GM12878 (cell line): ENCODE results near the gene MEIS2. TPM values are rescaled to one million over a fixed set of nuclear protein-coding genes. Genes with fewer than 3 reads are reported as not detected.

ENCODE experiments used
- ATAC-seq: fragments of 200-7000 bp; cut with Tn5 transposase; 3 replicates; pipeline ENCODE4 v1.9.1; 2020; ENCODE audit warnings: mild to moderate bottlenecking, moderate library complexity
- BruUV-seq: library from RNA; stranded (reverse); fragments of 400-500 nt; replicated peaks from 2 replicates; lab custom pipeline; 2021; lab: Mats Ljungman, UMichigan
- CTCF ChIA-PET: fragments of 300-600 bp; sonication (Branson Sonifier 250); formaldehyde crosslinking; extraction: SDS; loops from one replicate; lab custom pipeline; 2021; ENCODE audit warnings: inconsistent platforms; lab: Yijun Ruan, JAX
- POLR2A ChIA-PET: fragments of 350-600 bp; formaldehyde crosslinking; extraction: SDS; loops from one replicate; lab custom pipeline; 2021; ENCODE audit warnings: inconsistent platforms; lab: Charles Lee
- RAD21 ChIA-PET: fragments of 300-600 bp; sonication (Branson Sonifier 250); formaldehyde crosslinking; loops from one replicate; lab custom pipeline; 2023; ENCODE audit warnings: antibody characterized with exemption; ENCODE audit not compliant: unreplicated experiment; lab: Charles Lee
- SMC1A ChIA-PET: fragments of 300-600 bp; sonication (Branson Sonifier 250); formaldehyde crosslinking; loops from one replicate; lab custom pipeline; 2023; ENCODE audit not compliant: unreplicated experiment, uncharacterized antibody; lab: Charles Lee
- DNase-seq: peaks from one replicate; pipeline ENCODE4 v3.0.0-alpha.2; 2011; ENCODE audit warnings: low read depth, low spot score
- FAIRE-seq: peaks from 3 replicates; lab custom pipeline; 2011; peaks lifted over from hg19 to GRCh38; lab: Jason Lieb, UNC
- H2AFZ ChIP-seq: 2 replicates; pipeline ENCODE4 v1.6.0; 2011; ENCODE audit warnings: low read depth, low read length, control low read depth; ENCODE audit not compliant: control insufficient read depth
- H3K27ac ChIP-seq: 2 replicates; pipeline ENCODE4 v1.5.1; 2011; ENCODE audit warnings: control low read depth; ENCODE audit not compliant: control insufficient read depth, insufficient read depth
- H3K27me3 ChIP-seq, 2 experiments: replicated peaks in 1 of 2; 2 replicates each; pipeline versions ENCODE4 v1.6.0 to v1.6.1; 2011; ENCODE audit warnings: low read length in 1 of 2; ENCODE audit not compliant: control insufficient read depth in 2 of 2, insufficient read depth in 2 of 2
- H3K36me3 ChIP-seq, 2 experiments: 2 replicates each; pipeline ENCODE4 v1.5.1; 2011; ENCODE audit warnings: low read length in 1 of 2; ENCODE audit not compliant: control insufficient read depth in 2 of 2, insufficient read depth in 2 of 2
- H3K4me1 ChIP-seq: 2 replicates; pipeline ENCODE4 v1.6.1; 2011; ENCODE audit warnings: mild to moderate bottlenecking, low read length, moderate library complexity, mixed read lengths; ENCODE audit not compliant: control insufficient read depth, insufficient read depth
- H3K4me2 ChIP-seq: 2 replicates; pipeline ENCODE4 v1.6.0; 2011; ENCODE audit warnings: control low read depth; ENCODE audit not compliant: control insufficient read depth, insufficient read depth
- H3K4me3 ChIP-seq: fragments of 200-600 bp; sonication (generic); 2 replicates; pipeline ENCODE4 v1.5.1; 2016
- H3K79me2 ChIP-seq: 2 replicates; pipeline ENCODE4 v1.6.0; 2011; ENCODE audit warnings: low read length; ENCODE audit not compliant: control insufficient read depth, insufficient read depth
- H3K9ac ChIP-seq: 2 replicates; pipeline ENCODE4 v1.8.0; 2011; ENCODE audit warnings: low read length, control low read depth, mixed read lengths; ENCODE audit not compliant: control insufficient read depth, insufficient read depth
- H3K9me3 ChIP-seq: replicated peaks from 3 replicates; pipeline ENCODE4 v1.5.1; 2011; ENCODE audit warnings: mild to moderate bottlenecking, low read length; ENCODE audit not compliant: control insufficient read depth, insufficient read depth
- H4K20me1 ChIP-seq: 2 replicates; pipeline ENCODE4 v1.6.0; 2011; ENCODE audit not compliant: control insufficient read depth, insufficient read depth
- CHD2 ChIP-seq: IDR thresholded peaks from 2 replicates; pipeline ENCODE4 v1.6.1; 2011; ENCODE audit warnings: low read depth, low read length, improper control_type of control experiment, borderline replicate concordance
- CREM ChIP-seq: IDR thresholded peaks from 2 replicates; pipeline ENCODE4 v1.6.1; 2014; ENCODE audit warnings: antibody characterized with exemption, low read depth
- EP300 ChIP-seq, 2 experiments: fragments of 150-350 bp in 1 of 2; IDR thresholded peaks; 2 replicates each; pipeline ENCODE4 v1.6.1; 2011 to 2012; ENCODE audit warnings: low read depth in 2 of 2, low read length in 2 of 2, borderline replicate concordance in 1 of 2, improper control_type of control experiment in 1 of 2, inconsistent platforms in 1 of 2; ENCODE audit not compliant: control insufficient read depth in 1 of 2
- GATAD2B ChIP-seq: fragments of 450-650 bp; conservative IDR thresholded peaks from 2 replicates; pipeline ENCODE4 v1.6.1; 2017; ENCODE audit warnings: low read depth, mild to moderate bottlenecking, moderate library complexity
- HDGF ChIP-seq: fragments of 450-650 bp; IDR thresholded peaks from 2 replicates; pipeline ENCODE4 v1.6.1; 2016; ENCODE audit warnings: antibody characterized with exemption
- POLR2AphosphoS2 ChIP-seq: IDR thresholded peaks from 2 replicates; pipeline ENCODE4 v1.6.1; 2011; ENCODE audit warnings: low read depth, mild to moderate bottlenecking, low read length, improper control_type of control experiment, moderate library complexity
- POU2F2 ChIP-seq: IDR thresholded peaks from 3 replicates; pipeline ENCODE4 v1.6.1; 2011; ENCODE audit warnings: low read depth, mild to moderate bottlenecking, low read length, borderline replicate concordance
- SMAD5 ChIP-seq: IDR thresholded peaks from 2 replicates; pipeline ENCODE4 v1.6.1; 2016; ENCODE audit warnings: antibody characterized with exemption, low read depth
- STAT3 ChIP-seq: IDR thresholded peaks from 2 replicates; pipeline ENCODE4 v1.6.1; 2011; ENCODE audit warnings: low read depth, low read length, improper control_type of control experiment
- WGBS: methylation state at CpG from one replicate; pipeline ENCODE4 v1.1.6; 2016; ENCODE audit warnings: low lambda C conversion rate; ENCODE audit not compliant: insufficient replicate concordance, insufficient coverage; ENCODE audit errors: missing lambda C conversion rate; 5-methylcytosine and 5-hydroxymethylcytosine counted together
- in situ Hi-C: fragments of 300-500 bp; cut with MboI; formaldehyde crosslinking; loops from 9 replicates; pipeline ENCODE4 v1.14.3; 2018; ENCODE audit warnings: mixed read lengths
- intact Hi-C: fragments of 100-400 bp; cut with micrococcal nuclease; formaldehyde crosslinking; loops from one replicate; pipeline ENCODE4 v1.14.2; 2022; ENCODE audit not compliant: unreplicated experiment
- polyA plus RNA-seq, 11 experiments: library from polyadenylated mRNA; depleted of rRNA in 4 of 11; unstranded in 6 of 11; stranded (reverse) in 5 of 11; fragments of >200 nt; fragmentation: Nextera tagmentation in 4 of 11; fragmentation: Illumina TruSeq in 1 of 11; extraction: Ambion mirVana in 4 of 11; extraction: Trizol in 1 of 11; gene quantifications; 1 replicate in 1 of 11; 2 replicates in 10 of 11; pipeline versions ENCODE4 v1.2.1 to v1.2.3, GENCODE V29; 2011 to 2016; ENCODE audit warnings: inconsistent platforms in 2 of 11, missing spikeins in 2 of 11, low read depth in 1 of 11
- total RNA-seq, 4 experiments: library from RNA; depleted of rRNA in 3 of 4; stranded (reverse); fragments of >200 nt in 3 of 4; fragmentation: Illumina TruSeq in 1 of 4; extraction: Trizol in 1 of 4; gene quantifications; 2 replicates each; pipeline versions ENCODE4 v1.2.1 to v1.2.3, GENCODE V29; 2013 to 2021
- TF ChIP-seq, protein P1 (sequence below): IDR thresholded peaks from 2 replicates; pipeline ENCODE4 v1.6.1; 2011; ENCODE audit warnings: low read depth, mild to moderate bottlenecking, low read length, moderate library complexity, borderline replicate concordance; ENCODE audit errors: extremely low read depth
- TF ChIP-seq, protein P2 (sequence below): IDR thresholded peaks from 2 replicates; pipeline ENCODE4 v1.6.1; 2012; ENCODE audit warnings: mild to moderate bottlenecking, low read depth, low read length
- TF ChIP-seq, protein P3 (sequence below): fragments of 450-650 bp; formaldehyde crosslinking; IDR thresholded peaks from 2 replicates; pipeline ENCODE4 v1.4.0; 2020; ENCODE audit warnings: mild to moderate bottlenecking, moderate library complexity
- TF ChIP-seq, protein P4 (sequence below): fragments of 450-650 bp; IDR thresholded peaks from 2 replicates; pipeline ENCODE4 v1.6.1; 2017; ENCODE audit warnings: borderline replicate concordance

The MEIS2 gene
- total and polyA plus RNA-seq, 10 of the 15 experiments (the other 5 are each of a cell fraction or from before 2014, with no cell fraction given), result 9.2 to 54.0 (median 20.4) TPM

DNA sequence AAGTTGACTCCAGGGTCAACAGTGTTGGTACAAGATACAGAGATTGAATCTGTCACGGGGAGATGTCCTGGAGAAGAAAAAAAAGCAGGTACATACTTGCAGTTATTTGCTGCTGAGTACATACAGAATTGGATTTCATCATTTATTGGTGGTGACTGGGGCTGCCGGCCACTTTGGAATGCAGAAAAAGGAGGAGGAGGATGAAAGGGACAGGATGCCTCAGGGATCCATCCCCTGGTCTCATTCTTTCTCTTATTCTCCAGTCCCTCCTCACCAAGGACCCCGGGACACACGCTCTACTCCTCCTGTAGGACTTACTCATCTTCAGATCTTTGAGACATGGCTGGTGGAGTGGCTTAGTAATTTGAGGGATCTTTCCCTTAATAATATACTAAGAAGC, 30.0 kb upstream of the MEIS2 start:
- peaks cover 0 to 2% of the 10 kb centered on the region in 2 experiments; a peak in 2 of 4 replicates for H3K27me3 ChIP-seq
- TF ChIP-seq CREM, result no peak
- TF ChIP-seq, protein P1, sequence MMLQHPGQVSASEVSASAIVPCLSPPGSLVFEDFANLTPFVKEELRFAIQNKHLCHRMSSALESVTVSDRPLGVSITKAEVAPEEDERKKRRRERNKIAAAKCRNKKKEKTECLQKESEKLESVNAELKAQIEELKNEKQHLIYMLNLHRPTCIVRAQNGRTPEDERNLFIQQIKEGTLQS, result no peak
- no peak for TF ChIP-seq POU2F2
- TF ChIP-seq, protein P2, sequence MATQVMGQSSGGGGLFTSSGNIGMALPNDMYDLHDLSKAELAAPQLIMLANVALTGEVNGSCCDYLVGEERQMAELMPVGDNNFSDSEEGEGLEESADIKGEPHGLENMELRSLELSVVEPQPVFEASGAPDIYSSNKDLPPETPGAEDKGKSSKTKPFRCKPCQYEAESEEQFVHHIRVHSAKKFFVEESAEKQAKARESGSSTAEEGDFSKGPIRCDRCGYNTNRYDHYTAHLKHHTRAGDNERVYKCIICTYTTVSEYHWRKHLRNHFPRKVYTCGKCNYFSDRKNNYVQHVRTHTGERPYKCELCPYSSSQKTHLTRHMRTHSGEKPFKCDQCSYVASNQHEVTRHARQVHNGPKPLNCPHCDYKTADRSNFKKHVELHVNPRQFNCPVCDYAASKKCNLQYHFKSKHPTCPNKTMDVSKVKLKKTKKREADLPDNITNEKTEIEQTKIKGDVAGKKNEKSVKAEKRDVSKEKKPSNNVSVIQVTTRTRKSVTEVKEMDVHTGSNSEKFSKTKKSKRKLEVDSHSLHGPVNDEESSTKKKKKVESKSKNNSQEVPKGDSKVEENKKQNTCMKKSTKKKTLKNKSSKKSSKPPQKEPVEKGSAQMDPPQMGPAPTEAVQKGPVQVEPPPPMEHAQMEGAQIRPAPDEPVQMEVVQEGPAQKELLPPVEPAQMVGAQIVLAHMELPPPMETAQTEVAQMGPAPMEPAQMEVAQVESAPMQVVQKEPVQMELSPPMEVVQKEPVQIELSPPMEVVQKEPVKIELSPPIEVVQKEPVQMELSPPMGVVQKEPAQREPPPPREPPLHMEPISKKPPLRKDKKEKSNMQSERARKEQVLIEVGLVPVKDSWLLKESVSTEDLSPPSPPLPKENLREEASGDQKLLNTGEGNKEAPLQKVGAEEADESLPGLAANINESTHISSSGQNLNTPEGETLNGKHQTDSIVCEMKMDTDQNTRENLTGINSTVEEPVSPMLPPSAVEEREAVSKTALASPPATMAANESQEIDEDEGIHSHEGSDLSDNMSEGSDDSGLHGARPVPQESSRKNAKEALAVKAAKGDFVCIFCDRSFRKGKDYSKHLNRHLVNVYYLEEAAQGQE, result no peak
- TF ChIP-seq EP300 (IDR thresholded peaks at IDR 0.05; ENCODE audit: borderline replicate concordance in 1 of 2, control insufficient read depth in 1 of 2, low read depth in 2 of 2, low read length in 2 of 2), result no peak
- no peak for TF ChIP-seq SMAD5
- no peak for TF ChIP-seq CHD2
- TF ChIP-seq GATAD2B, result no peak
- TF ChIP-seq, protein P3, sequence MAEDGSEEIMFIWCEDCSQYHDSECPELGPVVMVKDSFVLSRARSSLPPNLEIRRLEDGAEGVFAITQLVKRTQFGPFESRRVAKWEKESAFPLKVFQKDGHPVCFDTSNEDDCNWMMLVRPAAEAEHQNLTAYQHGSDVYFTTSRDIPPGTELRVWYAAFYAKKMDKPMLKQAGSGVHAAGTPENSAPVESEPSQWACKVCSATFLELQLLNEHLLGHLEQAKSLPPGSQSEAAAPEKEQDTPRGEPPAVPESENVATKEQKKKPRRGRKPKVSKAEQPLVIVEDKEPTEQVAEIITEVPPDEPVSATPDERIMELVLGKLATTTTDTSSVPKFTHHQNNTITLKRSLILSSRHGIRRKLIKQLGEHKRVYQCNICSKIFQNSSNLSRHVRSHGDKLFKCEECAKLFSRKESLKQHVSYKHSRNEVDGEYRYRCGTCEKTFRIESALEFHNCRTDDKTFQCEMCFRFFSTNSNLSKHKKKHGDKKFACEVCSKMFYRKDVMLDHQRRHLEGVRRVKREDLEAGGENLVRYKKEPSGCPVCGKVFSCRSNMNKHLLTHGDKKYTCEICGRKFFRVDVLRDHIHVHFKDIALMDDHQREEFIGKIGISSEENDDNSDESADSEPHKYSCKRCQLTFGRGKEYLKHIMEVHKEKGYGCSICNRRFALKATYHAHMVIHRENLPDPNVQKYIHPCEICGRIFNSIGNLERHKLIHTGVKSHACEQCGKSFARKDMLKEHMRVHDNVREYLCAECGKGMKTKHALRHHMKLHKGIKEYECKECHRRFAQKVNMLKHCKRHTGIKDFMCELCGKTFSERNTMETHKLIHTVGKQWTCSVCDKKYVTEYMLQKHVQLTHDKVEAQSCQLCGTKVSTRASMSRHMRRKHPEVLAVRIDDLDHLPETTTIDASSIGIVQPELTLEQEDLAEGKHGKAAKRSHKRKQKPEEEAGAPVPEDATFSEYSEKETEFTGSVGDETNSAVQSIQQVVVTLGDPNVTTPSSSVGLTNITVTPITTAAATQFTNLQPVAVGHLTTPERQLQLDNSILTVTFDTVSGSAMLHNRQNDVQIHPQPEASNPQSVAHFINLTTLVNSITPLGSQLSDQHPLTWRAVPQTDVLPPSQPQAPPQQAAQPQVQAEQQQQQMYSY (CRISPR knock-in tag), result no peak
- TF ChIP-seq, protein P4, sequence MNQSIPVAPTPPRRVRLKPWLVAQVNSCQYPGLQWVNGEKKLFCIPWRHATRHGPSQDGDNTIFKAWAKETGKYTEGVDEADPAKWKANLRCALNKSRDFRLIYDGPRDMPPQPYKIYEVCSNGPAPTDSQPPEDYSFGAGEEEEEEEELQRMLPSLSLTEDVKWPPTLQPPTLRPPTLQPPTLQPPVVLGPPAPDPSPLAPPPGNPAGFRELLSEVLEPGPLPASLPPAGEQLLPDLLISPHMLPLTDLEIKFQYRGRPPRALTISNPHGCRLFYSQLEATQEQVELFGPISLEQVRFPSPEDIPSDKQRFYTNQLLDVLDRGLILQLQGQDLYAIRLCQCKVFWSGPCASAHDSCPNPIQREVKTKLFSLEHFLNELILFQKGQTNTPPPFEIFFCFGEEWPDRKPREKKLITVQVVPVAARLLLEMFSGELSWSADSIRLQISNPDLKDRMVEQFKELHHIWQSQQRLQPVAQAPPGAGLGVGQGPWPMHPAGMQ, result no peak
- TF ChIP-seq HDGF, result no peak
- no peak for TF ChIP-seq STAT3
- no peak for TF ChIP-seq POLR2AphosphoS2
- no peak overlapping the region for H3K27ac ChIP-seq
- intact Hi-C loops (loop anchor here (10.0 kb wide), 2 partner anchors 754 to 1376 kb away; no protein-coding TSS in a partner anchor), in situ Hi-C loops (no loop called here)
- no peaks in the 10 kb centered on the region for H4K20me1 ChIP-seq
- no peak overlapping the region for H3K9ac ChIP-seq
- SMC1A ChIA-PET, result no interaction called here
- H3K4me1 ChIP-seq, result peaks cover 4% of the 10 kb centered on the region; the same call in 1 of the 2 replicates
- DNase-seq (no peak), FAIRE-seq (no peak), ATAC-seq (no peak)
- no peak overlapping the region for H2AFZ ChIP-seq
- RAD21 ChIA-PET, result no interaction called here
- H3K4me2 ChIP-seq, result no peak overlapping the region
- no peaks in the 10 kb centered on the region for H3K9me3 ChIP-seq
- POLR2A ChIA-PET, result no interaction called here
- BruUV-seq, result no TSS peak
- WGBS, result 29% methylated on average over 4 of the region's 4 CpGs
- no peak overlapping the region for H3K4me3 ChIP-seq
- no peaks in the 10 kb centered on the region for H3K36me3 ChIP-seq
- no peaks in the 10 kb centered on the region for H3K79me2 ChIP-seq
- CTCF ChIA-PET, result no interaction called here
